SU-DHL-6 (cell line): ENCODE results near the gene COX8C.
"Not testable (repeated sequence)": the region's sequence is repeated elsewhere in the genome, so short reads cannot be mapped to it uniquely, and the experiment has no call there.

ENCODE experiments used
- EZH2phosphoT487 ChIP-seq: fragments of 200-600 bp; sonication (generic), shearing (Covaris generic); conservative IDR thresholded peaks from 2 replicates; pipeline ENCODE4 v1.6.1; 2018; ENCODE audit warnings: mild to moderate bottlenecking, antibody characterized with exemption, low read length, moderate library complexity, mixed read lengths
- TF ChIP-seq, protein P1 (sequence below): fragments of 200-600 bp; sonication (generic); IDR thresholded peaks from one replicate; pipeline ENCODE4 v1.5.1; 2017; ENCODE audit warnings: antibody characterized with exemption, mild to moderate bottlenecking, low read length, moderate library complexity; ENCODE audit not compliant: insufficient read depth, poor library complexity, severe bottlenecking

DNA sequence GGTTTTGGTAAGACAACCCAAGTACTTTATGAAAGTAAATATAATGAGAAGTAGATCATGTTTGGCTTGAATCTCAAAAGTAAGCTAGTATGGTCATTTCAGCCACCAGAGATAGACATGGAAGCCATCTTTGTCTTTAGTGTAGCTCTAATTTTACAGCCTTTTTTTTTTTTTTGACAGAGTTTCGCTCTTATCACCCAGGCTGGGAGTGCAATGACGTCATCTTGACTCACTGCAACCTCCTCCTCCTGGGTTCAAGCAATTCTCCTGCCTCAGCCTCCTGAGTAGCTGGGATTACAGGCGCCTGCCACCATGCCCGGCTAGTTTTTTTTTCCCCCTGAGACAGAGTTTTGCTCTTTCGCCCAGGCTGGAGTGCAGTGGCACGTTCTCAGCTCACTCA lies 7.9 kb downstream of the COX8C start:
- TF ChIP-seq, protein P1, sequence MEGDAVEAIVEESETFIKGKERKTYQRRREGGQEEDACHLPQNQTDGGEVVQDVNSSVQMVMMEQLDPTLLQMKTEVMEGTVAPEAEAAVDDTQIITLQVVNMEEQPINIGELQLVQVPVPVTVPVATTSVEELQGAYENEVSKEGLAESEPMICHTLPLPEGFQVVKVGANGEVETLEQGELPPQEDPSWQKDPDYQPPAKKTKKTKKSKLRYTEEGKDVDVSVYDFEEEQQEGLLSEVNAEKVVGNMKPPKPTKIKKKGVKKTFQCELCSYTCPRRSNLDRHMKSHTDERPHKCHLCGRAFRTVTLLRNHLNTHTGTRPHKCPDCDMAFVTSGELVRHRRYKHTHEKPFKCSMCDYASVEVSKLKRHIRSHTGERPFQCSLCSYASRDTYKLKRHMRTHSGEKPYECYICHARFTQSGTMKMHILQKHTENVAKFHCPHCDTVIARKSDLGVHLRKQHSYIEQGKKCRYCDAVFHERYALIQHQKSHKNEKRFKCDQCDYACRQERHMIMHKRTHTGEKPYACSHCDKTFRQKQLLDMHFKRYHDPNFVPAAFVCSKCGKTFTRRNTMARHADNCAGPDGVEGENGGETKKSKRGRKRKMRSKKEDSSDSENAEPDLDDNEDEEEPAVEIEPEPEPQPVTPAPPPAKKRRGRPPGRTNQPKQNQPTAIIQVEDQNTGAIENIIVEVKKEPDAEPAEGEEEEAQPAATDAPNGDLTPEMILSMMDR = not testable (repeated sequence)
- not testable (repeated sequence) for TF ChIP-seq EZH2phosphoT487
